GM12878 (cell line): ENCODE results near the gene KLF6. TPM values are rescaled to one million over a fixed set of nuclear protein-coding genes. Genes with fewer than 3 reads are reported as not detected.

ENCODE experiments used
- BMI1 ChIP-seq: fragments of 450-650 bp; IDR thresholded peaks from 2 replicates; pipeline ENCODE4 v1.6.1; 2016; ENCODE audit warnings: mild to moderate bottlenecking, moderate library complexity, borderline replicate concordance
- CBX3 ChIP-seq: fragments of 200-600 bp; sonication (generic); IDR thresholded peaks from 2 replicates; pipeline ENCODE4 v1.6.1; 2016; ENCODE audit warnings: low read depth, borderline replicate concordance
- CBX5 ChIP-seq: sonication (generic); IDR thresholded peaks from 2 replicates; pipeline ENCODE4 v1.6.1; 2016; ENCODE audit warnings: low read depth, moderate library complexity, mild to moderate bottlenecking, inconsistent platforms
- CHD4 ChIP-seq: fragments of 200-600 bp; sonication (generic); IDR thresholded peaks from 2 replicates; pipeline ENCODE4 v1.6.1; 2016; ENCODE audit warnings: mild to moderate bottlenecking
- EGR1 ChIP-seq, 2 experiments: IDR thresholded peaks; 1 replicate in 1 of 2; 2 replicates in 1 of 2; pipeline ENCODE4 v1.6.1; 2011 to 2012; ENCODE audit warnings: low read depth in 2 of 2, low read length in 2 of 2, borderline replicate concordance in 1 of 2, mild to moderate bottlenecking in 1 of 2, moderate library complexity in 1 of 2
- HCFC1 ChIP-seq: fragments of 150-350 bp; IDR thresholded peaks from 2 replicates; pipeline ENCODE4 v1.6.1; 2014; ENCODE audit warnings: low read length
- IKZF1 ChIP-seq: fragments of 450-650 bp; conservative IDR thresholded peaks from 2 replicates; pipeline ENCODE4 v1.6.1; 2017; ENCODE audit warnings: antibody characterized with exemption, mild to moderate bottlenecking
- IKZF2 ChIP-seq, 2 experiments: fragments of 450-650 bp; IDR thresholded peaks; 2 replicates each; pipeline ENCODE4 v1.6.1; 2017; ENCODE audit warnings: mild to moderate bottlenecking in 2 of 2, moderate library complexity in 2 of 2
- KLF5 ChIP-seq: fragments of 450-650 bp; IDR thresholded peaks from 2 replicates; pipeline ENCODE4 v1.6.1; 2014; ENCODE audit warnings: mild to moderate bottlenecking; ENCODE audit not compliant: partially characterized antibody
- LARP7 ChIP-seq: fragments of 450-650 bp; IDR thresholded peaks from 2 replicates; pipeline ENCODE4 v1.6.1; 2017; ENCODE audit warnings: mild to moderate bottlenecking
- NBN ChIP-seq: fragments of 450-650 bp; IDR thresholded peaks from 2 replicates; pipeline ENCODE4 v1.6.1; 2016
- POLR2A ChIP-seq: IDR thresholded peaks from 2 replicates; pipeline ENCODE4 v1.6.1; 2011; ENCODE audit warnings: low read depth, mild to moderate bottlenecking, low read length
- RUNX3 ChIP-seq: IDR thresholded peaks from 2 replicates; pipeline ENCODE4 v1.6.1; 2012; ENCODE audit warnings: low read length, inconsistent platforms
- SMAD1 ChIP-seq: fragments of 450-650 bp; IDR thresholded peaks from 2 replicates; pipeline ENCODE4 v1.6.1; 2018; ENCODE audit warnings: mild to moderate bottlenecking, low read depth; ENCODE audit not compliant: partially characterized antibody
- SMAD5 ChIP-seq: IDR thresholded peaks from 2 replicates; pipeline ENCODE4 v1.6.1; 2016; ENCODE audit warnings: antibody characterized with exemption, low read depth
- TAF1 ChIP-seq: IDR thresholded peaks from 2 replicates; pipeline ENCODE4 v1.6.1; 2011; ENCODE audit warnings: mild to moderate bottlenecking, low read depth, low read length, borderline replicate concordance
- TBL1XR1 ChIP-seq: IDR thresholded peaks from 2 replicates; pipeline ENCODE4 v1.6.1; 2012; ENCODE audit warnings: low read depth, low read length, improper control_type of control experiment
- TCF3 ChIP-seq: IDR thresholded peaks from 2 replicates; pipeline ENCODE4 v1.6.1; 2012; ENCODE audit warnings: low read depth, mild to moderate bottlenecking, low read length, borderline replicate concordance; ENCODE audit not compliant: insufficient read depth
- TCF7 ChIP-seq: IDR thresholded peaks from 2 replicates; pipeline ENCODE4 v1.6.1; 2014; ENCODE audit warnings: antibody characterized with exemption, borderline replicate concordance
- ZNF217 ChIP-seq: fragments of 450-650 bp; IDR thresholded peaks from 2 replicates; pipeline ENCODE4 v1.6.1; 2017; ENCODE audit warnings: antibody characterized with exemption, mild to moderate bottlenecking
- ZNF274 ChIP-seq: IDR thresholded peaks from one replicate; pipeline ENCODE4 v1.8.0; 2011; ENCODE audit not compliant: insufficient read length, insufficient read depth
- polyA plus RNA-seq, 11 experiments: library from polyadenylated mRNA; depleted of rRNA in 4 of 11; unstranded in 6 of 11; stranded (reverse) in 5 of 11; fragments of >200 nt; fragmentation: Nextera tagmentation in 4 of 11; fragmentation: Illumina TruSeq in 1 of 11; extraction: Ambion mirVana in 4 of 11; extraction: Trizol in 1 of 11; gene quantifications; 1 replicate in 1 of 11; 2 replicates in 10 of 11; pipeline versions ENCODE4 v1.2.1 to v1.2.3, GENCODE V29; 2011 to 2016; ENCODE audit warnings: inconsistent platforms in 2 of 11, missing spikeins in 2 of 11, low read depth in 1 of 11
- total RNA-seq, 4 experiments: library from RNA; depleted of rRNA in 3 of 4; stranded (reverse); fragments of >200 nt in 3 of 4; fragmentation: Illumina TruSeq in 1 of 4; extraction: Trizol in 1 of 4; gene quantifications; 2 replicates each; pipeline versions ENCODE4 v1.2.1 to v1.2.3, GENCODE V29; 2013 to 2021
- TF ChIP-seq, protein P1 (sequence below): IDR thresholded peaks from 2 replicates; pipeline ENCODE4 v1.6.1; 2011; ENCODE audit warnings: low read depth, mild to moderate bottlenecking, low read length, moderate library complexity, borderline replicate concordance; ENCODE audit errors: extremely low read depth
- TF ChIP-seq, protein P2 (sequence below): IDR thresholded peaks from 2 replicates; pipeline ENCODE4 v1.6.1; 2012; ENCODE audit warnings: low read length, inconsistent platforms
- TF ChIP-seq, protein P3 (sequence below): IDR thresholded peaks from 2 replicates; pipeline ENCODE4 v1.6.1; 2012; ENCODE audit warnings: low read depth, low read length, improper control_type of control experiment
- TF ChIP-seq, protein P4 (sequence below), 3 experiments: IDR thresholded peaks in 2 of 3; conservative IDR thresholded peaks in 1 of 3; 2 replicates each; pipeline ENCODE4 v1.5.1; 2011; ENCODE audit warnings: low read depth in 3 of 3, low read length in 3 of 3, mild to moderate bottlenecking in 3 of 3, control low read depth in 2 of 3, moderate library complexity in 2 of 3, inconsistent platforms in 1 of 3, mixed read lengths in 1 of 3; ENCODE audit not compliant: control insufficient read depth in 2 of 3, insufficient read depth in 1 of 3; ENCODE audit errors: extremely low read depth in 1 of 3

KLF6 gene
- total and polyA plus RNA-seq, 10 of the 15 experiments (the other 5 are each of a cell fraction or from before 2014, with no cell fraction given), result 7.4 to 54.1 (median 23.5) TPM

DNA sequence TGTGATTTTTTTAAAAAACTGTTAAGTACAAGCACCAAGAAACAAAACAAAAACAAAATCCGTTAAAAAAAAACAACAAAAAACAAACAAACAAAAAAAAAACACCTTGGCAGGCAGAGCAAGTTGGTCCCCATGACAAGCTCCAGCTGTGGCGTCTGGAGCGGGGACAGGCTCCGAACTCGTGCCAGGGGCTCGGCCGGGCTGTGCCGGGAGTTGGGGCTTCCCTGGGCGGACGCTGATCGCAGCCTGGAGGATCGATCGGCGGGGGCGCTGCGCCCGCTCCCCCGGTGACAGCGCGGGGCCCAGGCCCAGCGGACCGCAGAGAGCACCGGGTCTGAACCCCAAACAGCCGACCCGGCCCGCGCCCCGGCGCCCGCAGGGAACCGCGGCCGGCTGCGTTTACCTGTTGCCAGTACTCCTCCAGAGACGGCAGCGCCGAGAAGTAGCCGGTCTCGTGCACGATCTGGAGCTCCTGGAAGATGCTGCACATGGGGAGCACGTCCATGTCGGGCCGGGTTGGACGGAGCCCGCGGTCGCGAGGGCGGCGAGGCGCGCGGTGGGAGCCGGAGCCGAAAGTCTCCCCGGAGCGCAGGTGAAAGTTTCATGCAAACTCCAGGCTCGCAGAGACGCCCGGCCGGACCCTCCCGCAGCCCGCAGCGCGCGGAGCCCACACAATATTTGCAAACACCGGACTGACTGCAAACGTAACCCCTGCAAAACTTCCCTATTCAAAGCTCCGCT is at the start of gene KLF6 (continued):
- TF ChIP-seq SMAD1 (peak; percentile 41), CBX5 (peak; percentile 1; the same call in 1 of the 2 replicates), TCF3 (0 out of 2 replicates have a peak, but pooled peaks have one; percentile 62), ZNF217 (0 out of 2 replicates have a peak, but pooled peaks have one; percentile 47), NBN (0 out of 2 replicates have a peak, but pooled peaks have one; percentile 33), HCFC1 (no peak), TCF7 (no peak), KLF5 (no peak), CBX3 (no peak), RUNX3 (peak; percentile 8; the same call in 1 of the 2 replicates), TBL1XR1 (0 out of 2 replicates have a peak, but pooled peaks have one; percentile 14), IKZF1 (peak; percentile 44), CHD4 (no peak), SMAD5 (peak; percentile 74), ZNF274 (no peak), BMI1 (no peak), LARP7 (peak; percentile 99), TAF1 (peak; percentile 80), IKZF2 (IDR thresholded peaks at IDR 0.05) (0 out of 4 replicates have a peak, but pooled peaks have one; percentile 18 to 29), POLR2A (peak; percentile 78), EGR1 (IDR thresholded peaks at IDR 0.05; ENCODE audit: borderline replicate concordance in 1 of 2, low read depth in 2 of 2, low read length in 2 of 2) (peak in 1 of 2 experiments; percentile 94; a peak in 2 of 3 replicates)
- TF ChIP-seq, protein P1, sequence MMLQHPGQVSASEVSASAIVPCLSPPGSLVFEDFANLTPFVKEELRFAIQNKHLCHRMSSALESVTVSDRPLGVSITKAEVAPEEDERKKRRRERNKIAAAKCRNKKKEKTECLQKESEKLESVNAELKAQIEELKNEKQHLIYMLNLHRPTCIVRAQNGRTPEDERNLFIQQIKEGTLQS, result no peak
- TF ChIP-seq, protein P2, sequence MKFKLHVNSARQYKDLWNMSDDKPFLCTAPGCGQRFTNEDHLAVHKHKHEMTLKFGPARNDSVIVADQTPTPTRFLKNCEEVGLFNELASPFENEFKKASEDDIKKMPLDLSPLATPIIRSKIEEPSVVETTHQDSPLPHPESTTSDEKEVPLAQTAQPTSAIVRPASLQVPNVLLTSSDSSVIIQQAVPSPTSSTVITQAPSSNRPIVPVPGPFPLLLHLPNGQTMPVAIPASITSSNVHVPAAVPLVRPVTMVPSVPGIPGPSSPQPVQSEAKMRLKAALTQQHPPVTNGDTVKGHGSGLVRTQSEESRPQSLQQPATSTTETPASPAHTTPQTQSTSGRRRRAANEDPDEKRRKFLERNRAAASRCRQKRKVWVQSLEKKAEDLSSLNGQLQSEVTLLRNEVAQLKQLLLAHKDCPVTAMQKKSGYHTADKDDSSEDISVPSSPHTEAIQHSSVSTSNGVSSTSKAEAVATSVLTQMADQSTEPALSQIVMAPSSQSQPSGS, result no peak
- TF ChIP-seq, protein P3, sequence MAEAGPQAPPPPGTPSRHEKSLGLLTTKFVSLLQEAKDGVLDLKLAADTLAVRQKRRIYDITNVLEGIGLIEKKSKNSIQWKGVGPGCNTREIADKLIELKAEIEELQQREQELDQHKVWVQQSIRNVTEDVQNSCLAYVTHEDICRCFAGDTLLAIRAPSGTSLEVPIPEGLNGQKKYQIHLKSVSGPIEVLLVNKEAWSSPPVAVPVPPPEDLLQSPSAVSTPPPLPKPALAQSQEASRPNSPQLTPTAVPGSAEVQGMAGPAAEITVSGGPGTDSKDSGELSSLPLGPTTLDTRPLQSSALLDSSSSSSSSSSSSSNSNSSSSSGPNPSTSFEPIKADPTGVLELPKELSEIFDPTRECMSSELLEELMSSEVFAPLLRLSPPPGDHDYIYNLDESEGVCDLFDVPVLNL, result no peak
- TF ChIP-seq, protein P4, sequence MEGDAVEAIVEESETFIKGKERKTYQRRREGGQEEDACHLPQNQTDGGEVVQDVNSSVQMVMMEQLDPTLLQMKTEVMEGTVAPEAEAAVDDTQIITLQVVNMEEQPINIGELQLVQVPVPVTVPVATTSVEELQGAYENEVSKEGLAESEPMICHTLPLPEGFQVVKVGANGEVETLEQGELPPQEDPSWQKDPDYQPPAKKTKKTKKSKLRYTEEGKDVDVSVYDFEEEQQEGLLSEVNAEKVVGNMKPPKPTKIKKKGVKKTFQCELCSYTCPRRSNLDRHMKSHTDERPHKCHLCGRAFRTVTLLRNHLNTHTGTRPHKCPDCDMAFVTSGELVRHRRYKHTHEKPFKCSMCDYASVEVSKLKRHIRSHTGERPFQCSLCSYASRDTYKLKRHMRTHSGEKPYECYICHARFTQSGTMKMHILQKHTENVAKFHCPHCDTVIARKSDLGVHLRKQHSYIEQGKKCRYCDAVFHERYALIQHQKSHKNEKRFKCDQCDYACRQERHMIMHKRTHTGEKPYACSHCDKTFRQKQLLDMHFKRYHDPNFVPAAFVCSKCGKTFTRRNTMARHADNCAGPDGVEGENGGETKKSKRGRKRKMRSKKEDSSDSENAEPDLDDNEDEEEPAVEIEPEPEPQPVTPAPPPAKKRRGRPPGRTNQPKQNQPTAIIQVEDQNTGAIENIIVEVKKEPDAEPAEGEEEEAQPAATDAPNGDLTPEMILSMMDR (IDR thresholded peaks at IDR 0.05 in 2 of 3, conservative IDR thresholded peaks at IDR 0.05 in 1 of 3; ENCODE audit: control insufficient read depth in 2 of 3, extremely low read depth in 1 of 3, insufficient read depth in 1 of 3, low read depth in 3 of 3, low read length in 3 of 3), result no peak; a peak in 1 of 6 replicates
